T-cell (primary cell): Measurements from ENCODE around the gene MRPL28. TPM values are rescaled to one million over a fixed set of nuclear protein-coding genes. Genes with fewer than 3 reads are reported as not detected.

Experiments
- ATAC-seq, 4 experiments: fragments of 200-7000 bp in 3 of 4; fragments of 150-1000 bp in 1 of 4; cut with Tn5 transposase; replicated peaks in 1 of 4; 1 replicate in 3 of 4; 2 replicates in 1 of 4; pipeline ENCODE4 v1.10.0; 2021; ENCODE audit warnings: moderate library complexity in 3 of 4, mild to moderate bottlenecking in 2 of 4, moderate number of reproducible peaks in 1 of 4
- CTCF ChIA-PET, 2 donors: fragments of 300-600 bp; sonication (Branson Sonifier 250); formaldehyde crosslinking; loops; one replicate each; lab custom pipeline; 2022; ENCODE audit warnings: antibody characterized with exemption in 2 of 2; lab: Charles Lee
- POLR2A ChIA-PET, 2 donors: fragments of 300-600 bp; sonication (Branson Sonifier 250); formaldehyde crosslinking; loops; one replicate each; lab custom pipeline; 2022; ENCODE audit warnings: antibody characterized with exemption in 2 of 2; lab: Charles Lee
- DNase-seq, 35 experiments: peaks; one replicate each; pipeline versions ENCODE4 v3.0.0 to v3.0.0-alpha.2; 2013 to 2023
- H3K27ac ChIP-seq: one replicate; pipeline ENCODE4 v1.5.1; 2013; ENCODE audit warnings: low read length
- H3K27me3 ChIP-seq, 2 experiments: replicated peaks in 1 of 2; 1 replicate in 1 of 2; 2 replicates in 1 of 2; pipeline versions ENCODE4 v1.6.1 to v1.7.0; 2013; ENCODE audit warnings: low read length in 1 of 2, mixed read lengths in 1 of 2; ENCODE audit not compliant: control insufficient read depth in 2 of 2, insufficient read depth in 2 of 2; ENCODE audit errors: extremely low read depth in 1 of 2
- H3K36me3 ChIP-seq, 2 donors: 1 replicate in 1 of 2; 2 replicates in 1 of 2; pipeline versions ENCODE4 v1.6.1 to v1.7.0; 2013; ENCODE audit warnings: low read length in 1 of 2; ENCODE audit not compliant: control insufficient read depth in 2 of 2, insufficient read depth in 1 of 2; ENCODE audit errors: extremely low read depth in 1 of 2
- H3K4me1 ChIP-seq, 2 experiments: 1 replicate in 1 of 2; 2 replicates in 1 of 2; pipeline versions ENCODE4 v1.6.1 to v1.7.0; 2013; ENCODE audit warnings: low read length in 2 of 2, mixed read lengths in 1 of 2; ENCODE audit not compliant: insufficient read depth in 2 of 2, control insufficient read depth in 1 of 2; ENCODE audit errors: extremely low read depth in 1 of 2
- H3K4me3 ChIP-seq, 2 donors: 1 replicate in 1 of 2; 2 replicates in 1 of 2; pipeline versions ENCODE4 v1.5.1 to v1.7.0; 2013; ENCODE audit warnings: mild to moderate bottlenecking in 2 of 2, low read length in 1 of 2, moderate library complexity in 1 of 2; ENCODE audit not compliant: control insufficient read depth in 1 of 2; ENCODE audit errors: extremely low read depth in 1 of 2
- H3K9me3 ChIP-seq: 2 replicates; pipeline ENCODE4 v1.7.0; 2013
- H3K27ac Mint-ChIP-seq, 2 donors: one replicate each; pipeline ENCODE4 v1.8.0; 2020 to 2021; ENCODE audit warnings: mild to moderate bottlenecking in 2 of 2, mixed read lengths in 2 of 2
- H3K27me3 Mint-ChIP-seq, 2 donors: one replicate each; pipeline ENCODE4 v1.8.0; 2021 to 2022; ENCODE audit warnings: mixed read lengths in 2 of 2
- H3K36me3 Mint-ChIP-seq: one replicate; pipeline ENCODE4 v1.8.0; 2021; ENCODE audit warnings: mixed read lengths
- H3K4me1 Mint-ChIP-seq, 3 donors: one replicate each; pipeline ENCODE4 v1.8.0; 2020 to 2022; ENCODE audit warnings: mixed read lengths in 3 of 3, mild to moderate bottlenecking in 1 of 3
- H3K4me3 Mint-ChIP-seq, 3 donors: one replicate each; pipeline ENCODE4 v1.8.0; 2020 to 2022; ENCODE audit warnings: mild to moderate bottlenecking in 3 of 3, mixed read lengths in 3 of 3, moderate library complexity in 3 of 3
- H3K9me3 Mint-ChIP-seq, 3 donors: one replicate each; pipeline ENCODE4 v1.8.0; 2020 to 2022; ENCODE audit warnings: mixed read lengths in 3 of 3
- WGBS: methylation state at CpG from one replicate; pipeline ENCODE4 v1.1.5; 2013; ENCODE audit warnings: missing lambda C conversion rate; ENCODE audit not compliant: insufficient coverage; 5-methylcytosine and 5-hydroxymethylcytosine counted together
- total RNA-seq, 35 experiments: library from RNA in 6 of 35; stranded (reverse) in 6 of 35; fragments of 120-200 nt in 1 of 35; gene quantifications; one replicate each; pipeline versions ENCODE4 v1.2.1 to v1.2.4 and lab custom pipeline; 2013 to 2026

MRPL28 gene
- total RNA-seq, 5 donors from 2014 or later (not counting 1 experiment from before 2014, with no cell fraction given) = 29.3 to 43.8 (median 34.5) TPM

DNA sequence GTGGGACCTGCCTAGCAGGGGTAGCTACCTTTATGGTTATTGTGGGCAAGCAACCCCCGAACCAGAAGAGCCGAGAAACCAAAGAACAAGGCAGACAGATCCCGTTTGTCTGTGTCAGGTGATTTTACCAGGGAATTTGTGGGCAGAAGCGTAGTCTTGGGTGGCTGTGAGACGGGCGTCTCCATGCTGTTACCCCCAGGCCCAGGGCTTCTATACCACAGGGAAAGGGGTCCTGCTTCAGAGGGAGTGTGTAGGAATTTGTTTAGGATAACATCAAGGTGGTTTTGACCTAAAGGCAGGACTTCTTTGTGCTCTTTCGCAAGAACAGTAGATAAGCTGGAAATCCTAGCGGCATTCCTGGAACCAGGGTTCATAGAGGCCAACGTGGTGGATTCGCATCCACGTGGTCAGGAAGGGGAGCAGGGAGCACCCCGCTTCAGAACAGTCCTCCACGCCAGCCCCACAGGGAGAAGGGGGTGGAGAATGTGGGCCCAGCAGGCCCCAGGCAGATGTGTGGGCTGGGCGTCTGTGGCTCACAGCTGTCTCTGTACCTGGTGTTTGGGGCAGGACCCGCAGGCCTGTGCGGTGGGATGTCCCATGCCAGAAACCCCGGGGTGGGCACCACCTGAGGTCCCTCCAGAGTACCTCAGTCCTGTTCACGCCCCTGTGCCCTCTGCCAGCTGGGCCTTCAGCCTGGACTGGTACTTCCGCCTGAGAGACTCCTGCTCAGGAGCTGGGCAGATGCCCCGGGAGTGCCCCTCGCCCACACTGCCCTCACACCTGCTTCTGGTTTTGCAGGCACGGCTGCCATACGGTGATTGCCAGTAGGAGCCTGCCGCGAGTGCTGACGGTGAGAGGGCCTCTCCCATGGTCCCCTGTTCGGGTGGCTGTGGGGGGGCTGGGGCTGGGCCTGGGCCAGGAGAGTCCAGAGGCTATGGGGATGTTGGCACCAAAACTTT is 35.5 kb upstream of the MRPL28 start:
- Mint-ChIP-seq H3K4me3 (no peak overlapping the region), H3K27ac (no peak overlapping the region), H3K27me3 (no peaks in the 10 kb centered on the region), H3K4me1 (peaks cover 0 to under 1% (median 0%) of the 10 kb centered on the region in 3 donors), H3K36me3 (no peaks in the 10 kb centered on the region), H3K9me3 (no peaks in the 10 kb centered on the region)
- no peak for ATAC-seq
- peaks cover 0 to 3% of the 10 kb centered on the region in 2 experiments for H3K27me3 ChIP-seq
- ChIA-PET CTCF (no interaction called here), POLR2A (no interaction called here)
- peaks cover 0 to 6% of the 10 kb centered on the region in 2 experiments for H3K4me1 ChIP-seq
- H3K27ac ChIP-seq = no peak overlapping the region
- no peak overlapping the region for H3K4me3 ChIP-seq
- WGBS = 85% methylated on average over 18 of the region's 27 CpGs
- no peaks in the 10 kb centered on the region for H3K36me3 ChIP-seq
- H3K9me3 ChIP-seq = no peaks in the 10 kb centered on the region
- no peak for DNase-seq

DNA sequence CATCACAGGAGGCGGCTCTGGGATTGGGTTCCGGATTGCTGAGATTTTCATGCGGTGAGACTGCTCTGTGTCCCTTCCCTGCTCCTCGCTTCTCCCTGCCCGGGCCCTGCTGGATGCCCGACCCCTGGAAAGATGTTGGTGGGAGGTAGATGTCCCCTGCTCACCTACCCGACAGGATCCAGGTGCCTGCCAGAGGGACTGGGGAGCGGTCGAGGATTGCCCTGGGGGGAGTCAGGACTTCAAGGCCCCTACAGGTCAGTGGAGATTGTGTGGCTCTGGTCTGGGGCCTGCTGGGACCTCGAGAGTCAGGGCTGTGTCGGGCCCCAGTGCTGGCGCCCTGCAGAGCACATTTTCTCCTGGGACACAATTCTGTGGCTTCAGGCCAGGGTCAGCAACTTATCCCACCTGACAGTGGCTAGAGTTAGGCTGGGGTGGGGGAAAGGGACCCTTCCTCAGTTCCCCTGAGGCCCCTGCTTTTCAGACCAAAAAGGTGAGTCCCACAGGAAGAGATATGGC is 34.7 kb upstream of the MRPL28 start:
- H3K9me3 Mint-ChIP-seq = no peaks in the 10 kb centered on the region

DNA sequence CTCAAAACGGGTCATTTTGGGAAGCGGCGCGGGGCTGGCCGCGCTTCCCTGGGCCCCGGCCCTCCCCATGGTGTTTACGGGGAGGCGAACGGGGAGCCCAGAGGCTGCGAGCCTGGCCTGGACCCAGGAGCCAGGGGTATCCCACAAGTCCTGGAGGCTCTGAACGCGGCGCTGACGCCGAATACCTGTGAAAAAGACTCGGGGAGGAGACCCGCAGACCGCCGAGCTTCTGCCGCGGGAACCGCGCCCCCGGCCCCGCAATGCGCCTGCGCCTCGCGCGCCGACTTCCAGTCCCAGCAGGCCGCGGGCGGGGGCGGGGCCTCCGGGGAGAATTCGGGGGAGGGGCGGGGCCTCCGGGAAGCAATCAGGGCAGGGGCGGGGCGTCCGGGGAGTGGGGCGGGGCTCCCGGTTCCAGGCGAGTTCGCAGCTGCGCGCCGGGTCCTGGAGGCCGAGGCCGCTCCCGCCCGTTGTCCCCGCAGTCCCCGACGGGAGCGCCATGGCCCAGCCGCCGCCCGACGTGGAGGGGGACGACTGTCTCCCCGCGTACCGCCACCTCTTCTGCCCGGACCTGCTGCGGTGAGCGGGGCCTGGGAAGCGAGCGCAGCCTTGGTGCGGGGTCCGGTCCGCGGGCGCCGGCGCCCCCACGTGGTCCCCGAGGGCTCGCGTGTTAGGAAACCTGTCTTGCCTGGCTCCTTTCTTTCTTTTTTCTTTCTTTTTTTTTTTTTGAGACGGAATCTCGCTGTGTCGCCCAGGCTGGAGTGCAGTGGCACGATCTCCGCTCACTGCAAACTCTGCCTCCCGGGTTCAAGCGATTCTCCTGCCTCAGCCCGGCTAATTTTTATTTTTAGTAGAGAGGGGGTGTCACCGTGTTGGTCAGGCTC is 31.4 kb upstream of the MRPL28 start, which contains the start of gene DECR2:
DECR2 (plus strand) TSS at position 418 of the 881 bp plus-strand sequence; CDS start at position 497, 79 bp downstream.
- no peaks in the 10 kb centered on the region for H3K36me3 Mint-ChIP-seq
- H3K4me3 ChIP-seq = peak within 1 kb of the TSS; percentile 90 to 92

More for the DNA sequence above, 34.7 kb upstream of the MRPL28 start:
- Histone ChIP-seq H3K4me1 (peaks cover 0 to 14% of the 10 kb centered on the region in 2 experiments), H3K27me3 (peaks cover 0 to 3% of the 10 kb centered on the region in 2 experiments), H3K9me3 (no peaks in the 10 kb centered on the region), H3K27ac (no peak overlapping the region), H3K4me3 (no peak overlapping the region), H3K36me3 (no peaks in the 10 kb centered on the region)
- ATAC-seq (no peak), DNase-seq (no peak)
- ChIA-PET CTCF (no interaction called here), POLR2A (no interaction called here)
- Mint-ChIP-seq H3K27ac (no peak overlapping the region), H3K4me1 (peaks cover 7 to 8% (median 7%) of the 10 kb centered on the region in 3 donors), H3K36me3 (no peaks in the 10 kb centered on the region), H3K27me3 (no peaks in the 10 kb centered on the region), H3K4me3 (no peak overlapping the region)
- WGBS = 96% methylated on average over 11 of the region's 12 CpGs

DNA sequence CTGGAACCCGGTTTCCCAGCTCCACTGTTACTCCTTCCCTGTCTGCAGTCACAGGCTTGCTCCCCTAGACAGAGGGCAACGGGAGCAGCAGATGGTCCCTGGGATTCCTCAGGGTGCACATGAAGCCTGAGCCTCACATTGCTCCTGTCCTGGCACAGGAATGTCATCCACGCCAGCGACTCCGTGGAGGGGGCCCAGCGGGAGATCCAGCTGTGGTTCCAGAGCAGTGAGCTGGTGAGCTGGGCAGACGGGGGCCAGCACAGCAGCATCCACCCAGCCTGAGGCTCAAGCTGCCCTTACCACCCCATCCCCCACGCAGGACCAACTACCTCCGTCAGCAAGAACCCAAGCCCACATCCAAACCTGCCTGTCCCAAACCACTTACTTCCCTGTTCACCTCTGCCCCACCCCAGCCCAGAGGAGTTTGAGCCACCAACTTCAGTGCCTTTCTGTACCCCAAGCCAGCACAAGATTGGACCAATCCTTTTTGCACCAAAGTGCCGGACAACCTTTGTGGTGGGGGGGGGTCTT is 29.8 kb upstream of the MRPL28 start:
- H3K4me3 Mint-ChIP-seq = peak overlapping the region; percentile 86 to 90 (median 87)
- DNase-seq (peak in 2 of 35 experiments; percentile 12 to 20), ATAC-seq (no peak)
- 80% methylated on average over 8 of the region's 10 CpGs for WGBS
- Histone ChIP-seq H3K9me3 (no peaks in the 10 kb centered on the region), H3K27me3 (peaks cover 0 to 3% of the 10 kb centered on the region in 2 experiments), H3K4me1 (peaks cover 0 to 29% of the 10 kb centered on the region in 2 experiments), H3K36me3 (peaks cover 0 to 6% of the 10 kb centered on the region in 2 donors), H3K4me3 (peak overlapping the region in 1 of 2 donors; percentile 92), H3K27ac (peak overlapping the region; percentile 84)
- CTCF ChIA-PET = no interaction called here
- H3K27me3 Mint-ChIP-seq = peaks cover 0 to 2% of the 10 kb centered on the region in 2 donors
- H3K4me1 Mint-ChIP-seq = peaks cover 23 to 34% (median 23%) of the 10 kb centered on the region in 3 donors
- POLR2A ChIA-PET = no interaction called here
- H3K36me3 Mint-ChIP-seq = no peaks in the 10 kb centered on the region
- H3K27ac Mint-ChIP-seq = peak overlapping the region; percentile 93 to 94
- H3K9me3 Mint-ChIP-seq = no peaks in the 10 kb centered on the region

More for the DNA sequence above, 31.4 kb upstream of the MRPL28 start, which contains the start of gene DECR2:
- ChIA-PET POLR2A (interaction anchor here (0.6 to 0.7 kb wide), 2 partner anchors 19 to 49 kb away, joined by 3 read pairs; partner anchors contain the start of gene AXIN1 (in 1 of the 2)), CTCF (interaction anchor here in 1 of 2 donors (0.6 to 1.0 kb wide), 3 partner anchors 24 to 174 kb away, joined by 3 to 7 read pairs (median 5); partner anchors contain the start of gene RAB11FIP3)
- no peaks in the 10 kb centered on the region for H3K9me3 Mint-ChIP-seq
- Histone ChIP-seq H3K4me1 (peaks cover 0 to 25% of the 10 kb centered on the region in 2 experiments), H3K27me3 (peaks cover 0 to under 1% of the 10 kb centered on the region in 2 experiments), H3K36me3 (peaks cover 0 to 6% of the 10 kb centered on the region in 2 donors), H3K27ac (peak within 1 kb of the TSS; percentile 84), H3K9me3 (no peaks in the 10 kb centered on the region)
- H3K27me3 Mint-ChIP-seq = peaks cover 0 to under 1% of the 10 kb centered on the region in 2 donors
- H3K4me3 Mint-ChIP-seq = peak within 1 kb of the TSS; percentile 86 to 90 (median 87)
- DNase-seq = peak; percentile 91 to 100 (median 98)
- peak within 1 kb of the TSS; percentile 93 to 94 for H3K27ac Mint-ChIP-seq
- peak; percentile 82 to 91 (median 86) for ATAC-seq
- peaks cover 16 to 26% (median 17%) of the 10 kb centered on the region in 3 donors for H3K4me1 Mint-ChIP-seq
- under 1% methylated on average over 83 of the region's 91 CpGs for WGBS

DNA sequence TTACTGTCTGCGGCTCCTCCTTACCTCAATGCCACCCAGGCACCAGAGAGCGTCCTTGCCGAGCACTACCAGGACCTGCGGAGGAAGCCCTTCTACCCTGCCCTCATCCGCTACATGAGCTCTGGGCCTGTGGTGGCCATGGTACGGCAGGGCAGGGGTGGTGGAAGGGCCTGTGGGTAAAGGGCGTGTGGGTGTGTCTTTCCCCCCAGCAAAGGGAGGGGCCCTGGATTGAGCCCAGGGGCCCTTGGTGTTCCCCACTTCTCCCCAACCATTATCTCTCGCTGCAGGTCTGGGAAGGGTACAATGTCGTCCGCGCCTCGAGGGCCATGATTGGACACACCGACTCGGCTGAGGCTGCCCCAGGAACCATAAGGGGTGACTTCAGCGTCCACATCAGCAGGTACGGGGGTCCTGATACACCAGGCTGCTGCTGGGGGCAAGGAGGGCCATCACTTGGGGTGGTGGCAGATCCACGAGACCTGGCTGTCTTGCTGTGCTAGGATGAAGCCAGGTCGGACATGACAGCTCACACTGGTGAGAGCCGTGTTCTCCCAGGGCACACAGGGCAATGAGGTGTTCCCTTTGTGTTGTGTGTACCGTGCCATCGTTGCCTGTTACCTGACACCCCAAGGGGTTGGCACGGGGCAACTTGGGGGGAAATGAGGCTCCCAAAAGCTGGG is 29.1 kb upstream of the MRPL28 start:
- peaks cover 23 to 34% (median 23%) of the 10 kb centered on the region in 3 donors for H3K4me1 Mint-ChIP-seq
- H3K4me3 Mint-ChIP-seq = peak overlapping the region; percentile 86 to 90 (median 87)
- no peak for DNase-seq
- no peak for ATAC-seq
- H3K27me3 ChIP-seq = peaks cover 0 to 3% of the 10 kb centered on the region in 2 experiments
- H3K9me3 ChIP-seq = no peaks in the 10 kb centered on the region
- CTCF ChIA-PET = no interaction called here
- H3K4me1 ChIP-seq = peaks cover 0 to 29% of the 10 kb centered on the region in 2 experiments
- H3K27ac ChIP-seq = no peak overlapping the region
- no peaks in the 10 kb centered on the region for H3K9me3 Mint-ChIP-seq
- peak overlapping the region in 1 of 2 donors; percentile 94 for H3K27ac Mint-ChIP-seq
- no peaks in the 10 kb centered on the region for H3K36me3 Mint-ChIP-seq
- WGBS = 86% methylated on average over 13 of the region's 22 CpGs
- H3K27me3 Mint-ChIP-seq = peaks cover 0 to 2% of the 10 kb centered on the region in 2 donors
- POLR2A ChIA-PET = no interaction called here
- H3K4me3 ChIP-seq = no peak overlapping the region
- H3K36me3 ChIP-seq = peaks cover 0 to 6% of the 10 kb centered on the region in 2 donors
